Parathyroid adenoma (tissue), 2 donors: ENCODE results near the gene DTX3L.
"Not testable (repeated sequence)": the region's sequence is repeated elsewhere in the genome, so short reads cannot be mapped to it uniquely, and the experiment has no call there.

Source experiments
- H2AFZ ChIP-seq: fragments of 300-600 bp; sonication (generic); one replicate; pipeline ENCODE4 v1.7.0; 2017; ENCODE audit warnings: antibody characterized with exemption, mild to moderate bottlenecking
- H3K27ac ChIP-seq: fragments of 300-600 bp; sonication (generic); one replicate; pipeline ENCODE4 v1.7.0; 2017
- H3K27me3 ChIP-seq: fragments of 300-600 bp; sonication (generic); one replicate; pipeline ENCODE4 v1.7.0; 2017; ENCODE audit warnings: low read length; ENCODE audit not compliant: control insufficient read depth, insufficient read depth
- H3K36me3 ChIP-seq: fragments of 300-600 bp; sonication (generic); one replicate; pipeline ENCODE4 v1.7.0; 2017; ENCODE audit warnings: low read length; ENCODE audit not compliant: control insufficient read depth, insufficient read depth
- H3K4me1 ChIP-seq: fragments of 300-600 bp; sonication (generic); one replicate; pipeline ENCODE4 v1.7.0; 2017; ENCODE audit warnings: control low read depth
- H3K4me2 ChIP-seq: fragments of 300-600 bp; sonication (generic); one replicate; pipeline ENCODE4 v1.7.0; 2017; ENCODE audit warnings: low read length
- H3K4me3 ChIP-seq: fragments of 300-600 bp; sonication (generic); one replicate; pipeline ENCODE4 v1.7.0; 2017; ENCODE audit warnings: low read depth, low read length
- H3K79me2 ChIP-seq: fragments of 300-600 bp; sonication (generic); one replicate; pipeline ENCODE4 v1.7.0; 2017; ENCODE audit warnings: control low read depth
- H3K9ac ChIP-seq: fragments of 300-600 bp; sonication (generic); one replicate; pipeline ENCODE4 v1.7.0; 2017; ENCODE audit warnings: mild to moderate bottlenecking
- H3K9me3 ChIP-seq: fragments of 300-600 bp; sonication (generic); one replicate; pipeline ENCODE4 v1.7.0; 2017; ENCODE audit warnings: low read length; ENCODE audit not compliant: control insufficient read depth
- TF ChIP-seq, protein P1 (sequence below): fragments of 300-600 bp; sonication (generic); IDR thresholded peaks from one replicate; pipeline ENCODE4 v1.7.0; 2017; ENCODE audit warnings: antibody characterized with exemption, mild to moderate bottlenecking
- donor health status: primary hyperparathyroidism.

DTX3L gene

DNA sequence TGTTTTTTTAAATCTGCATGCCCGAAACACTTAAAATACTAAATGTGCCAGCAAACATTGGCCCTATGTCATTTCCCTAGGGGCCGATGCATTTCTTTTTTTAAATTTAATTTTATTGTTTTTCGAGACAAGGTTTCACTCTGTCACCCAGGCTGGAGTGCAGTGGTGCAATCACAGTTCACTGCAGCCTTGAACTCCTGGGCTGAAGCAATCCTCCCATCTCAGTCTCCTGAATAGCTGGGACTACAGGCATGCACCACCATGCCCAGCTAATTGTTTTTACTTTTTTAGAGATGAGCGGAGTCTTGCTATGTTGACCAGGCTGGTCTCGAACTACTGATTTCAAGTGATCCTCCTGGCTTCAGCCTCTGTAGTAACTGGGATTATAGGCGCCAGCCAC is 5.5 kb upstream of the DTX3L start:
- H3K36me3 ChIP-seq, result no peaks in the 10 kb centered on the region
- H3K4me2 ChIP-seq, result no peak overlapping the region
- H3K27ac ChIP-seq, result no peak overlapping the region
- no peak overlapping the region for H2AFZ ChIP-seq
- no peaks in the 10 kb centered on the region for H3K27me3 ChIP-seq
- H3K9ac ChIP-seq, result no peak overlapping the region
- peaks cover 6% of the 10 kb centered on the region for H3K79me2 ChIP-seq
- no peaks in the 10 kb centered on the region for H3K9me3 ChIP-seq
- H3K4me1 ChIP-seq, result peaks cover 12% of the 10 kb centered on the region
- TF ChIP-seq, protein P1, sequence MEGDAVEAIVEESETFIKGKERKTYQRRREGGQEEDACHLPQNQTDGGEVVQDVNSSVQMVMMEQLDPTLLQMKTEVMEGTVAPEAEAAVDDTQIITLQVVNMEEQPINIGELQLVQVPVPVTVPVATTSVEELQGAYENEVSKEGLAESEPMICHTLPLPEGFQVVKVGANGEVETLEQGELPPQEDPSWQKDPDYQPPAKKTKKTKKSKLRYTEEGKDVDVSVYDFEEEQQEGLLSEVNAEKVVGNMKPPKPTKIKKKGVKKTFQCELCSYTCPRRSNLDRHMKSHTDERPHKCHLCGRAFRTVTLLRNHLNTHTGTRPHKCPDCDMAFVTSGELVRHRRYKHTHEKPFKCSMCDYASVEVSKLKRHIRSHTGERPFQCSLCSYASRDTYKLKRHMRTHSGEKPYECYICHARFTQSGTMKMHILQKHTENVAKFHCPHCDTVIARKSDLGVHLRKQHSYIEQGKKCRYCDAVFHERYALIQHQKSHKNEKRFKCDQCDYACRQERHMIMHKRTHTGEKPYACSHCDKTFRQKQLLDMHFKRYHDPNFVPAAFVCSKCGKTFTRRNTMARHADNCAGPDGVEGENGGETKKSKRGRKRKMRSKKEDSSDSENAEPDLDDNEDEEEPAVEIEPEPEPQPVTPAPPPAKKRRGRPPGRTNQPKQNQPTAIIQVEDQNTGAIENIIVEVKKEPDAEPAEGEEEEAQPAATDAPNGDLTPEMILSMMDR, result no peak
- no peak overlapping the region for H3K4me3 ChIP-seq

DNA sequence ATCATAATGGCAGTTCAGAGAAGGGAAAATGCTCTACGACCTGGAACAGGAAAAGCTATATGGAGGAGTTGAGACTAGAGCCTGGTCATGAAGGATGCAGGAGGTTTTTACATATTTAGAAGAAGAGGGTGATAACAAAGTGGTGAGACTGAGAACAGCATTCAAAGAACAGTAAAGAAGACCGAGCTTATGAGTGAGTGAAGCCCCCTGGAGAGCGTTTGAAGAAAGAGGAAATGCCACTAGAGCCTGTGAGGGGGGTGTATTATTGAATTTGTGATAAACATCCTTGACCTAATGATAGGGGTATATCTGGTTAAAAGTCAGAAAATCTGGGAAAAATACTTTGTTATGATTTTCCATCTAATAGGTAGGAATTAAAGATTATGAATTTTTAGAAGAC is 4.2 kb upstream of the DTX3L start:
- Histone ChIP-seq H3K27me3 (no peaks in the 10 kb centered on the region), H3K4me1 (peaks cover 13% of the 10 kb centered on the region), H3K27ac (no peak overlapping the region), H3K4me3 (no peak overlapping the region), H3K4me2 (no peak overlapping the region), H3K79me2 (peaks cover 6% of the 10 kb centered on the region), H3K36me3 (no peaks in the 10 kb centered on the region), H3K9ac (no peak overlapping the region), H3K9me3 (no peaks in the 10 kb centered on the region), H2AFZ (no peak overlapping the region)
- TF ChIP-seq, protein P1, result no peak

DNA sequence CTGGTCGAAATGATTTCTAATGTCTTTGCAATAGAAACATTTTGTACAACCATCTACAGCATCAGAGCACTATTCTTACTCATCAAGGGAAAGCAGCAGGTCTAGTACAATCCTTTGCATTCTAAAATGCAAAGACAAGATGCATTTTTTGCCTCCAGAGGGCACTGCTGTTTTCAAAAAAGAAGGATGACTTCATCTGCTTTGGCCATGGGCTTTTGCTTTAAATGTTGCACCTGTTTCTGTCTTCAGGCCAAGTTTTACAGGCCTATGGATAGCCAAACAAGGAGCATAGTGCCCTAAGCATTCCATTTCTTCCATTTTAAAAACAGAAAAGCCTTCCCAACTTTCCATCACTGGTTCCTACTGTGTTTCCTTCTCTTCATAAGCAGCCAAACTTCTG is 3.5 kb upstream of the DTX3L start:
- no peaks in the 10 kb centered on the region for H3K36me3 ChIP-seq
- TF ChIP-seq, protein P1, result peak; percentile 71
- no peaks in the 10 kb centered on the region for H3K9me3 ChIP-seq
- no peaks in the 10 kb centered on the region for H3K27me3 ChIP-seq
- no peak overlapping the region for H3K4me3 ChIP-seq
- H3K4me2 ChIP-seq, result no peak overlapping the region
- H3K79me2 ChIP-seq, result peaks cover 6% of the 10 kb centered on the region
- no peak overlapping the region for H2AFZ ChIP-seq
- peaks cover 11% of the 10 kb centered on the region for H3K4me1 ChIP-seq
- H3K9ac ChIP-seq, result no peak overlapping the region
- no peak overlapping the region for H3K27ac ChIP-seq

DNA sequence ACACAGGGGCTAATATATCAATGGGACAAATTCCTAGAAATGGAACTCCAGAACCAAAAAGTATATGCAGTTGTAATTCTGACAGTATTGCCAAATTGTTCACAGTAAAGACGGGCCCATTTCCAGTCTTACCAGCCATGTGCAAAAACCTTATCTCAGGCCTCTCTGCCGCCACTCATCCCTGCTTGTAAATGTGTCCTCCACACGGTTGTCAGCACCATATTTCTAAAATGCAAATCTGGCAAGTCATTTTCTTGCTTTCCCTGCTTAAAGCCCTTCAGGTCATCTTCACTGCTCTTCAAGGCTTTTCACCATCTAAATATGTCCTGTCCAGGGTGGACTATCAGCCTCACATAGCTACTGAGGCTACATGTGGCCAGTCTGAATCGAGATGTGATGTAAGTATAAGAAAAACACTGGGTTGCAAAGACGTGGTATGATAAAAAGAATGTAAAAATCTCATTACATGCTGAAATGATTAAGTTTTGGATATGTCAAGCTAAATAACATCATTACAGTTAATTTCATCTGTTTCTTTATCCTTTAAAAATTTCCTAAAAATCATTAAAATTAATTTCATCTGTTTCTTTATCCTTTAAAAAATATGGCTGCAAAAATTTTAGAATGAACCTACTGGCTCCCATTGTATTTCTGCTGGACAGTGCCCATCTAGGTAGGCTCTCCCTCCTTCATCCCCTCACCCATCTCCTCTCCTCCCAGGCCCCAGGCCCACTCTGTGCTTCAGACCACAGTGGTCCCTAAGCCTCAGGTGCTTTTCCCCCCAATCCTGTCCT is 1.0 kb upstream of the DTX3L start:
- Histone ChIP-seq H2AFZ (peak overlapping the region; percentile 96), H3K36me3 (no peaks in the 10 kb centered on the region), H3K4me1 (peaks cover 10% of the 10 kb centered on the region), H3K4me3 (peak overlapping the region; percentile 84), H3K9me3 (no peaks in the 10 kb centered on the region), H3K27me3 (no peaks in the 10 kb centered on the region), H3K9ac (peak overlapping the region; percentile 82), H3K27ac (peak overlapping the region; percentile 96), H3K79me2 (peaks cover 6% of the 10 kb centered on the region), H3K4me2 (peak overlapping the region; percentile 84)
- TF ChIP-seq, protein P1, result no peak

DNA sequence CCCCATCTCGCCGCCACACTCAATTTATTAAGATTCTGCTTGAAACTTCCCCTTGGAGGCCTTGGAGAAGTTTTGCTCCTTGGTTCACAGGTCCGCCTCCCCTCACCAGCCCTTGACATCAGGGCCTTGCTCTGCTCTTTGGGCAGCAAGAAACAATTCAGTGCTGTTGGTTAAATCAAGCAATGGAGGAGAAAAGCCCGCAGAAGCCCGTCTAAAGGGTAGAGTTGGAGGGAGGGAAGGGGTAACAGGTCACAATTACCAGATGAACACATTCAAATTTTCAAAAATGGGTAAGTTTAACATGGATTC is 467 bp upstream of the DTX3L start:
- peaks cover 14% of the 10 kb centered on the region for H3K4me1 ChIP-seq
- TF ChIP-seq, protein P1, result no peak
- peak overlapping the region; percentile 82 for H3K9ac ChIP-seq
- H3K4me3 ChIP-seq, result peak overlapping the region; percentile 84
- H3K27ac ChIP-seq, result peak overlapping the region; percentile 96
- no peaks in the 10 kb centered on the region for H3K27me3 ChIP-seq
- H3K4me2 ChIP-seq, result peak overlapping the region; percentile 84
- H3K9me3 ChIP-seq, result no peaks in the 10 kb centered on the region
- H3K36me3 ChIP-seq, result no peaks in the 10 kb centered on the region
- peaks cover 6% of the 10 kb centered on the region for H3K79me2 ChIP-seq
- H2AFZ ChIP-seq, result peak overlapping the region; percentile 96

DNA sequence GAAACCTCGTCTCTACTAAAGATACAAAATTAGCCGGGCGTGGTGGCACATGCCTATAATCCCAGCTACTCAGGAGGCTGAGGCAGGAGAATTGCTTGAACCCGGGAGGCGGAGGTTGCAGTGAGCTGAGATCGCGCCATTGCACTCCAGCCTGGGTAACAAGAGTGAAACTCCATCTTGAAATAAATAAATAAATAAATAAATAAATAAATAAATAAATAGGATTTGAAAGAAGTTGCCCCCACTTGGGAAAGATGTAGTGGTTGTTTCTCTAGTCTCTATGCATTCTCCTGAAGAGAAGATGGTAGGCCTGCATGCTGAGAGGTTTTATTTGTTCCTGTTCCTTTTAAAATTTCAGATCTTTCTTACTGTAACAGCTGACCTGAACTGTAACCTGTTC is 4.0 kb downstream of the DTX3L start:
- Histone ChIP-seq H3K4me3 (peak overlapping the region; percentile 4), H3K4me2 (peak overlapping the region; percentile 59), H3K4me1 (peaks cover 27% of the 10 kb centered on the region), H2AFZ (peak overlapping the region; percentile 28), H3K27ac (peak overlapping the region; percentile 88)
- H3K27me3 ChIP-seq, H3K9me3 ChIP-seq, H3K9ac ChIP-seq, H3K79me2 ChIP-seq, H3K36me3 ChIP-seq: not testable (repeated sequence)
